ENCODE data around the gene COL16A1. TPM values are rescaled to one million over a fixed set of nuclear protein-coding genes. Genes with fewer than 3 reads are reported as not detected.

The COL16A1 gene
- total RNA-seq, 5 donors from 2014 or later (not counting 1 experiment from before 2014, with no cell fraction given): 0.41 to 0.67 (median 0.59) TPM; not detected in 2

GRCh38 chr1:31632649-31633048, 71.2 kb downstream of the COL16A1 start:
- Histone ChIP-seq H3K27ac (ENCODE audit: low read length) (no peak overlapping the region), H3K36me3 (ENCODE audit: control insufficient read depth in 2 of 2, extremely low read depth in 1 of 2, insufficient read depth in 1 of 2, low read length in 1 of 2) (peaks cover 12 to 78% of the 10 kb centered on the region in 2 donors), H3K4me1 (ENCODE audit: control insufficient read depth in 1 of 2, extremely low read depth in 1 of 2, insufficient read depth in 2 of 2, low read length in 2 of 2) (peaks cover 0 to 8% of the 10 kb centered on the region in 2 experiments), H3K9me3 (no peaks in the 10 kb centered on the region), H3K4me3 (ENCODE audit: control insufficient read depth in 1 of 2, extremely low read depth in 1 of 2, low read length in 1 of 2) (no peak overlapping the region), H3K27me3 (replicated peaks in 1 of 2; ENCODE audit: control insufficient read depth in 2 of 2, extremely low read depth in 1 of 2, insufficient read depth in 2 of 2, low read length in 1 of 2) (no peaks in the 10 kb centered on the region)
- CTCF ChIA-PET: no interaction called here
- H3K9me3 Mint-ChIP-seq: no peaks in the 10 kb centered on the region
- no peak overlapping the region for H3K27ac Mint-ChIP-seq
- POLR2A ChIA-PET: no interaction called here
- 100% methylated on average over 1 of the region's 3 CpGs for WGBS (ENCODE audit: insufficient coverage)
- H3K4me1 Mint-ChIP-seq: peaks cover 0 to 18% (median 16%) of the 10 kb centered on the region in 3 donors
- no peaks in the 10 kb centered on the region for H3K27me3 Mint-ChIP-seq
- peaks cover 37% of the 10 kb centered on the region for H3K36me3 Mint-ChIP-seq
- ATAC-seq (replicated peaks in 1 of 4) (no peak), DNase-seq (no peak)
- no peak overlapping the region for H3K4me3 Mint-ChIP-seq

- ChIA-PET CTCF (no interaction called here), POLR2A (interaction anchor here in 1 of 2 donors (0.7 kb wide), 1 partner anchor 65 kb away, joined by 3 read pairs; no protein-coding TSS in a partner anchor)
- H3K9me3 ChIP-seq: no peaks in the 10 kb centered on the region
- H3K4me1 Mint-ChIP-seq: peaks cover 0 to 3% (median 0%) of the 10 kb centered on the region in 3 donors
- peaks cover 9 to 71% of the 10 kb centered on the region in 2 donors for H3K36me3 ChIP-seq (ENCODE audit: control insufficient read depth in 2 of 2, extremely low read depth in 1 of 2, insufficient read depth in 1 of 2, low read length in 1 of 2)
- H3K27me3 ChIP-seq (replicated peaks in 1 of 2; ENCODE audit: control insufficient read depth in 2 of 2, extremely low read depth in 1 of 2, insufficient read depth in 2 of 2, low read length in 1 of 2): no peaks in the 10 kb centered on the region
- DNase-seq (no peak), ATAC-seq (replicated peaks in 1 of 4) (no peak)
- H3K36me3 Mint-ChIP-seq: peaks cover 39% of the 10 kb centered on the region
- WGBS (ENCODE audit: insufficient coverage): 100% methylated on average over 5 of the region's 6 CpGs
- H3K27ac Mint-ChIP-seq: no peak overlapping the region
- H3K27me3 Mint-ChIP-seq: no peaks in the 10 kb centered on the region
- H3K4me3 ChIP-seq (ENCODE audit: control insufficient read depth in 1 of 2, extremely low read depth in 1 of 2, low read length in 1 of 2): no peak overlapping the region
- no peaks in the 10 kb centered on the region for H3K4me1 ChIP-seq (ENCODE audit: control insufficient read depth in 1 of 2, extremely low read depth in 1 of 2, insufficient read depth in 2 of 2, low read length in 2 of 2)
- H3K27ac ChIP-seq (ENCODE audit: low read length): no peak overlapping the region
- H3K4me3 Mint-ChIP-seq: no peak overlapping the region
- H3K9me3 Mint-ChIP-seq: no peaks in the 10 kb centered on the region
Observed at GRCh38 chr1:31628931-31629556, 74.8 kb downstream of the COL16A1 start.

GRCh38 chr1:31627930-31628559, 75.8 kb downstream of the COL16A1 start:
- H3K4me1 ChIP-seq (ENCODE audit: control insufficient read depth in 1 of 2, extremely low read depth in 1 of 2, insufficient read depth in 2 of 2, low read length in 2 of 2): no peaks in the 10 kb centered on the region
- CTCF ChIA-PET: interaction anchor here in 1 of 2 donors (0.6 kb wide), 1 partner anchor 13 kb away, joined by 4 read pairs; no protein-coding TSS in a partner anchor

GRCh38 chr1:31627301-31627929, 76.4 kb downstream of the COL16A1 start:
- ATAC-seq (replicated peaks in 1 of 4): no peak
- H3K4me1 Mint-ChIP-seq: peaks cover 0 to 3% (median 0%) of the 10 kb centered on the region in 3 donors
- H3K27me3 Mint-ChIP-seq: no peaks in the 10 kb centered on the region
- Histone ChIP-seq H3K36me3 (ENCODE audit: control insufficient read depth in 2 of 2, extremely low read depth in 1 of 2, insufficient read depth in 1 of 2, low read length in 1 of 2) (peaks cover 9 to 57% of the 10 kb centered on the region in 2 donors), H3K27me3 (replicated peaks in 1 of 2; ENCODE audit: control insufficient read depth in 2 of 2, extremely low read depth in 1 of 2, insufficient read depth in 2 of 2, low read length in 1 of 2) (no peaks in the 10 kb centered on the region), H3K4me3 (ENCODE audit: control insufficient read depth in 1 of 2, extremely low read depth in 1 of 2, low read length in 1 of 2) (no peak overlapping the region), H3K27ac (ENCODE audit: low read length) (no peak overlapping the region), H3K9me3 (no peaks in the 10 kb centered on the region), H3K4me1 (ENCODE audit: control insufficient read depth in 1 of 2, extremely low read depth in 1 of 2, insufficient read depth in 2 of 2, low read length in 2 of 2) (no peaks in the 10 kb centered on the region)
- no peak overlapping the region for H3K4me3 Mint-ChIP-seq
- no peak overlapping the region for H3K27ac Mint-ChIP-seq
- no peak for DNase-seq
- WGBS (ENCODE audit: insufficient coverage): 87% methylated on average over 2 of the region's 13 CpGs
- ChIA-PET CTCF (no interaction called here), POLR2A (no interaction called here)
- no peaks in the 10 kb centered on the region for H3K9me3 Mint-ChIP-seq
- H3K36me3 Mint-ChIP-seq: peaks cover 44% of the 10 kb centered on the region

More at GRCh38 chr1:31627930-31628559, 75.8 kb downstream of the COL16A1 start:
- Histone ChIP-seq H3K27ac (ENCODE audit: low read length) (no peak overlapping the region), H3K27me3 (replicated peaks in 1 of 2; ENCODE audit: control insufficient read depth in 2 of 2, extremely low read depth in 1 of 2, insufficient read depth in 2 of 2, low read length in 1 of 2) (no peaks in the 10 kb centered on the region), H3K9me3 (no peaks in the 10 kb centered on the region), H3K4me3 (ENCODE audit: control insufficient read depth in 1 of 2, extremely low read depth in 1 of 2, low read length in 1 of 2) (no peak overlapping the region), H3K36me3 (ENCODE audit: control insufficient read depth in 2 of 2, extremely low read depth in 1 of 2, insufficient read depth in 1 of 2, low read length in 1 of 2) (peaks cover 9 to 64% of the 10 kb centered on the region in 2 donors)
- WGBS (ENCODE audit: insufficient coverage): 88% methylated on average over 9 of the region's 11 CpGs
- H3K27ac Mint-ChIP-seq: no peak overlapping the region
- H3K4me3 Mint-ChIP-seq: no peak overlapping the region
- H3K4me1 Mint-ChIP-seq: peaks cover 0 to 3% (median 0%) of the 10 kb centered on the region in 3 donors
- POLR2A ChIA-PET: no interaction called here
- no peaks in the 10 kb centered on the region for H3K9me3 Mint-ChIP-seq
- no peaks in the 10 kb centered on the region for H3K27me3 Mint-ChIP-seq
- no peak for DNase-seq
- no peak for ATAC-seq (replicated peaks in 1 of 4)
- H3K36me3 Mint-ChIP-seq: peaks cover 44% of the 10 kb centered on the region

- H3K4me3 ChIP-seq (ENCODE audit: control insufficient read depth in 1 of 2, extremely low read depth in 1 of 2, low read length in 1 of 2): no peak overlapping the region
- POLR2A ChIA-PET: interaction anchor here in 1 of 2 donors (1.1 kb wide), 1 partner anchor 18 kb away, joined by 3 read pairs; the partner anchor contains the start of gene PEF1
- no peaks in the 10 kb centered on the region for H3K9me3 ChIP-seq
- 90% methylated on average over 18 of the region's 23 CpGs for WGBS (ENCODE audit: insufficient coverage)
- no peaks in the 10 kb centered on the region for H3K9me3 Mint-ChIP-seq
- H3K27ac ChIP-seq (ENCODE audit: low read length): no peak overlapping the region
- no peaks in the 10 kb centered on the region for H3K27me3 Mint-ChIP-seq
- DNase-seq (no peak), ATAC-seq (replicated peaks in 1 of 4) (no peak)
- H3K4me3 Mint-ChIP-seq: no peak overlapping the region
- H3K4me1 Mint-ChIP-seq: peaks cover 0 to 3% (median 0%) of the 10 kb centered on the region in 3 donors
- H3K27me3 ChIP-seq (replicated peaks in 1 of 2; ENCODE audit: control insufficient read depth in 2 of 2, extremely low read depth in 1 of 2, insufficient read depth in 2 of 2, low read length in 1 of 2): no peaks in the 10 kb centered on the region
- peaks cover 46% of the 10 kb centered on the region for H3K36me3 Mint-ChIP-seq
- CTCF ChIA-PET: interaction anchor here in 1 of 2 donors (0.8 kb wide), 1 partner anchor 10 kb away, joined by 3 read pairs; no protein-coding TSS in a partner anchor
- H3K4me1 ChIP-seq (ENCODE audit: control insufficient read depth in 1 of 2, extremely low read depth in 1 of 2, insufficient read depth in 2 of 2, low read length in 2 of 2): no peaks in the 10 kb centered on the region
- H3K36me3 ChIP-seq (ENCODE audit: control insufficient read depth in 2 of 2, extremely low read depth in 1 of 2, insufficient read depth in 1 of 2, low read length in 1 of 2): peaks cover 9 to 48% of the 10 kb centered on the region in 2 donors
- no peak overlapping the region for H3K27ac Mint-ChIP-seq
Observed at GRCh38 chr1:31626223-31627207, 77.3 kb downstream of the COL16A1 start.

Data from T-cell (primary cell).